Daoy (cell line): ENCODE measurements around the gene CCP110. TPM values are rescaled to one million over a fixed set of nuclear protein-coding genes. Genes with fewer than 3 reads are reported as not detected.
A peak's percentile ranks its signal among the peaks of the same experiment; 100 is the strongest.

Source experiments
- DNase-seq: peaks from one replicate; pipeline ENCODE4 v3.0.0-alpha.2; 2015; ENCODE audit warnings: low read depth
- total RNA-seq: library from RNA; depleted of rRNA; stranded (reverse); fragments of >200 nt; shearing (Covaris generic); gene quantifications from 2 replicates; pipeline ENCODE4 v1.2.3, GENCODE V29; 2014

Gene CCP110
- total RNA-seq, 1 experiment from 2014 or later = 14.2 TPM

DNA sequence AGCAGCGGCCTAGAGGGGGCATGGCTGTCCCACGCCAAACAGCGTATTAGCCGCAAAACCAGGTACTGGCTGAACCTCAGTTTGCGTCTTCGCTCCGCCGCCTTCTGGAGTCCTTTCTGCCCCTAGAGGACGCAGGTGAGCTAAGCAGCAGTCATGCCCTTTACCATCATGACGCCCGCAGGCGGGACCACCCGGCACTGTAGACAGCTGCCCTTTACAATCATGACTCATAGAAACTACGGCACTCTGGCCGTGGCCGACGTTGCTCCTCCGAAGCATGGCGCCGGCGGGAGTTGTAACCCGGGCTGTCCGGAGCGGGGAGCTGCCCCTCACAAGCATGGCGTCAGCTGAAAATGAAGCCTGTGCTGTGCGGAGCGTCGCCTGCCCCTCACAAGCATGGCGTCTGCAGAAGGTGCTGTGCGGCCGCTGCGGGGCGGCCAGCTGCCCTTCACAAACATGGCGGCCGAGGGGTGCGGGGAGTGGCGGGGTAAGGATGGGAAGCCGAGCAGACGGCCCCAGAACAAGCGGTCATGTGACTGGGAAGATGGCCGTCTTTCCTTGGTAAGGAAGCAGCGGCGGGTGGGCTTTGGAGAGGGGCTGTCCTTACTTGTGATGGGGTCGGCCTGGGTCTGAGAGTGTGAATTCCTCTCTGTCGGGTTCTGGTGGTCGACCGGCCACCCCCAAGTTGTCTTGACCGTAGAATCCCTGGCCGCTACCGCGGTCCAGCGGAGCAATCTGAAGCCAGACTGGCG lies 31.6 kb downstream of the CCP110 start, which contains the start of gene VPS35L:
Gene VPS35L, plus strand, starts transcription at position 518 of the 752 bp plus-strand sequence. Its CDS starts 27 bp downstream, at position 545.
- DNase-seq = peak; percentile 99

DNA sequence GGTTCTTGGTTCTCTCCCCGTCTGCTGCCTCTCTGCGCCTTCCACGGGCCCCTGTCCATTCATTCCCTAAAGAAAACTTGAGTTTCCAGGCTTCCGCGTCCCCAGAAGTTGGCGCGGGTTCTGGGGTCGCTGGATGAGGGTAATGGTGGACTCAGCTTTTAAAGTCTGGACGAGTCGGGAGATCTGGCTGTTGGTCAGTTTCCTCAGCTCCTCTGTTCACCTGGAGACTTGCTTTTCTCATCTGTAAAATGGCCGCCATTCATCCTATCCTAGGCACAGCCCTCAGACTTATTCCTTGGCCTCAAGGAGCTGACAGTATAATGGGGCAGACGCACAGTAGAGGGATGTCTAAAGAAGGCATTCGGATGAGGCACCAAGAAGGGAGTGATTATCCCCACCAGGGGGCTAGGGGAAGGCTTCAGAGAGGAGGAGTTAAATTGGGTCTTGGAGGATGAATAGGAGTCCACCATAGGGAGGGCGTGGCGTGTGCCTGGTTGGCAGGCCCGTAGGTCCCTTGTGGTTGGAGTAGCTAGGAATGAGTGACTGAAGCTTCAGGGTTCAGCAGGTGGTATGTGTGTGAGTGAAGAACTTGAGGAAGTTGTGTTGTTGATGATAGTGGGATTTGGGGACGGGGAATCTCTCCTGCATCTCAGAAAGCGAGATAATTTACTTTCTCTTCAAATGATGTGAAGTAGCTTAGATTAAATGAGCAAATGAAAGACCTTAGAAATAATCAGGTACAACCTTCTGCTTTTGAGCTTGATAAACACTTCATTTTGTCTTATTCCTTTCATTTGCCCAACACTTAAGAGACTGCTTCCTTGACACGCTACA lies 32.4 kb downstream of the CCP110 start:
- DNase-seq = peak; percentile 88

DNA sequence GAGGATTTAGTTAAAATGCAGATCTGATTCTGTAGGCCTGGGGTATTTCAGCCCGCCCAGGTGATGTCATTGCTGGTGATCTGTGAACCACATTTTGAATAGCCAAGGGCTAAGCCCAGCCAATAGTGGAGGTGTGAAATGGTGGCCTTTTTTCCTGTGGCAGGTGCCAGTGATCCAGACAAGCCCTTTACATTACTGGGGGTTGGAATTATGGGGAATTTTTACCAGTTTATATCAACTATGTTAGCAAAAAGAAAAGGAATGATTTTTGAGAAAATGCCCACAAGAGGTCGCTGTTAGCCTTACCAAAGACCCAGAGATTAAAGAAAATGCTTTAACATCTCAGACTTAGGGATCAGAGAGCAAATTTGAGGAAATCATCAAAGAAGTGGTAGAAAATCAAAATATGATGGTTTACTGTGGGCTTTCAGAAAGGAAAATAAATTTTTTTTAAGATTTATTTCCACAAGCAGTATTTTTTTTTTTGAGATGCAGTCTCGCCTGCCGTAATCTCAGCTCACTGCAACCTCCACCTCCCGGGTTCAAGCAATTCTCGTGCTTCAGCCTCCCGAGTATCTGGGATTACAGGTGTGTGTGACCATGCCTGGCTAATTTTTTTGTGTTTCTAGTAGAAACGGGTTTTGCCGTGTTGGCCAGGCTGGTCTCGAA lies 35.6 kb downstream of the CCP110 start:
- DNase-seq = peak; percentile 40

DNA sequence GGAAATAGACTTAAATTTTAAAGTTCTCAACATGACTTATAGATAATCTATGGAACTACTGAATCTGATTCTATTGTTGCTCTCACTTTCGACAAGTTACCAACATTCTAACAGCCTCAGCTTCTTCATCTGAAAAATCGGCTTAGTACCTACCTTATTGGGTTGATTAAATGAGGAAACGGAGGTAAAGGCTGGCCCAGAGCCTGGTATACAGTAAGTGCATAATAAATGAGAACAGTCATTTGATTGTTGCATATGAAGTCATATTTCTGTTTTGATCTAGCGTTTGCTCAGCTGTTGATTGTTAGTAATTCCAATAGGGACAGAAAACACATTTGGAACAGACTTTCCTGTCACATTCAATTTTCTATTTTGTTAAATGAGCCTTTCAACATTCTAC lies 36.3 kb downstream of the CCP110 start:
- DNase-seq = no peak

DNA sequence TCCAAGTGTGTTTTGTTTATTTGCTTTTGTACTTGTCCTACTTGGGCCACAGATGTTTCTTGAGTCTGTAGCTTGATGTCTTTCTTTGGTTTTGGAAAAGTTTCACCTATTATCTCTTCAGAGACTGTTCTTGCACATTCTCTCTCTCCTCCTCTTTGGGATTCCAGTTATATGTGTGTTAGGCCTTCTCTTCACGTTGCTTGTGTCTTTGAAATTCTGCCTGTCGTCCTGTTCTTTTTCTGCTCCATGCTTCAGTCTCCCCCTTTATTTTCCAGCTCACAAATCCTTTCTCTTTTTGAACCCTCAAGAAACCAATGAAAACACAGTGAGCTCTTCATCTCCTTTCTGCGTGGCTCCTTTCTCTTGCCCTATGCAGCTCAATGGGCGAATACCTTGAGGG lies 39.6 kb downstream of the CCP110 start:
- DNase-seq = no peak

DNA sequence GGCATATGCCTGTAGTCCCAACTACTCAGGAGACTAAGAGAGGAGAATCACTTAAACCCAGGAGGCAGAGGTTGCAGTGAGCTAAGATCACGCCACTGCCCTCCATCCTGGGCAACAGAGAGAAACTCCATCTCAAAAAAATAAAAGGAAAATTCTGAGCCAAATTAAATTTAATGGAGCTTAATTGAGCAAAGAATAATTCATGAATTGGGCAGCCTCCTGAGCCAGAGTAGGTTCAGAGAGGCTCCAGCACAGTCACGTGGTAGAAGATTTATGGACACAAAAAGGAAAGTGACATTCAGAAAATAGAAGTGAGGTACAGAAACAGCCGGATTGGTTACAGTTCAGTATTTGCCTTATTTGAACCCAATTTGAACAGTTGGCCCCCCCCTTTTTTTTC lies 42.6 kb downstream of the CCP110 start:
- no peak for DNase-seq

DNA sequence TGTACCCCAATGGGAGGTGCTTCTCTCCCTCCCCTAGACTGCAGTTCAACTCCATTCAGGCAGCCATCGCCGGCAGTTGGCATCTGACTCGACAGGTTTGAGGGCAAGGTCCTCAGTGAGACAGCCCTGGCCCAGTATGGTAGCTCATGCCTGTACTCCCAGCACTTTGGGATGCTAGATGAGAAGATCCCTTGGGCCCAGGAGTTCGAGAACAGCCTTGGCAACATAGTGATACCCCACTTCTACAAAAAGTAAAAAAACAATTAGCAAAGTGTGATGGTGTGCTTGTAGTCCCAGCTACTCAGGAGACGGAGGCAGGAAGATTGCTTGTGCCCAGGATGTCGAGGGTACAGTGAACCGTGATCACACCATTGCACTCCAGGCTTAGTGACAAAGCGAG lies 43.8 kb downstream of the CCP110 start:
- no peak for DNase-seq

DNA sequence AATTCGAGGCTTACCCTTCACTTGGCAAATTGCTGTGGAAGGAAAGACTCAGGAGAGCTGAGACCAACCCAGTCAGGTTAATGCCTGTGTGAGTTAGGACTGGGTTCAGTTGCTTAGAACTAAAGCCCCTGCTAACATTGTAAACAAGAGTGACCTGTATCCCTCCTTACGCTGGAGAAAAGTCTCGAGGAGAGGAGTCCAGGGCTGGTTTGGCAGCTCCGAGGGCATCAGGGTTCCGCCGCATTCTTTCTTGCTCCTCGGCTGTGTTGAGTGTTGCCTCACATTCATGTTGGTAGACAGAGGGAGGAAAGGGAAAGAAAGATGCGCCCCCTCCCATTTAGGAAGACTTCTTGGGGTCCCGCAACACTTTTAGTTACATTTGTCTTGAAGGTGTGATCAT lies 50.3 kb downstream of the CCP110 start:
- no peak for DNase-seq

DNA sequence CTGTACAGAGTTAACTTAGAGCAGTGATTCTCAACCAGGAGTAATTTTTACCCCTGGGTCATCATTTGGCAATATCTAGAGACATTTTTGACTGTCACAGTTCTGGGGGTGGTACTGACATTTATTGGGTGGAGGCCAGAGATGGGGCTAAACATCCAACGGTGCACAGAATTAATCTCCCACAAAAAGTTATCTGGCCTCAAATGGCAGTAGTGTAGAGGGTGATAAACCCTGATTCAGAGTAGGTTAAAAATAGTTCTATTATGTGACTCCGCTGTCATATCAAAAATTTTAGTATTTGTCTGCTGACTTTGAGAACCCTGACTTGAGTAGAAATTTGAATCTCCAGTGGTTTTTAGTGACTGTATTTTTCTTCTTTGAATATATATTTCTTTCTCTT lies 50.9 kb downstream of the CCP110 start:
- DNase-seq = no peak

DNA sequence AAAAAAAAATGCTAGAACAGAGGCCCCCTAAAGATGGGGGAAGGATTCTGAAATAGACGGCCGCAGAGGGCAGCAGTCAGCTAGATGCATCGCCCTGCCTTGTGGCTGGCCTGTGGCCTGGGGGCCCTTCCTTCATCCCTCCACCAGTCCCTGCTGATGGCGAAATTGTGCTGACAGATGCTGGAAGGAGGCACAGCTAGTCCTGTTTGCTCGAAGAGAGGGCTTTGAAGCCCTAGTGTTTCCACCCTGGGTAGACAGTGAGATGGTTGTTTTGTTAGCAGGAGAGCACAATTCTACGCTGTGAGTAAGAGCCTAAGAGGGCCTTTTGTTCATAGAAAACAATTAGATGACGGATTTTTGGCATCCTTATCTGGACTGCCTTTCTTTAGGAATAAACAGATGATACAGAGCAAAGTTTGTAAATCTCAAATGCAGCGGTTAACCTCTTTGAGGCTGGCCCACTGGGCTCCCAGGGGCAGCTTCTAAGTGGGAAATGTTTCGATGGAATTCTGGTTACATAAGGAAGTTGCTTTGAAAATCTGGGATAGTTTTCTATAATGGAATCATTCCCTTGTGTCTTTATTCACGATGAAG lies 54.7 kb downstream of the CCP110 start:
- no peak for DNase-seq

DNA sequence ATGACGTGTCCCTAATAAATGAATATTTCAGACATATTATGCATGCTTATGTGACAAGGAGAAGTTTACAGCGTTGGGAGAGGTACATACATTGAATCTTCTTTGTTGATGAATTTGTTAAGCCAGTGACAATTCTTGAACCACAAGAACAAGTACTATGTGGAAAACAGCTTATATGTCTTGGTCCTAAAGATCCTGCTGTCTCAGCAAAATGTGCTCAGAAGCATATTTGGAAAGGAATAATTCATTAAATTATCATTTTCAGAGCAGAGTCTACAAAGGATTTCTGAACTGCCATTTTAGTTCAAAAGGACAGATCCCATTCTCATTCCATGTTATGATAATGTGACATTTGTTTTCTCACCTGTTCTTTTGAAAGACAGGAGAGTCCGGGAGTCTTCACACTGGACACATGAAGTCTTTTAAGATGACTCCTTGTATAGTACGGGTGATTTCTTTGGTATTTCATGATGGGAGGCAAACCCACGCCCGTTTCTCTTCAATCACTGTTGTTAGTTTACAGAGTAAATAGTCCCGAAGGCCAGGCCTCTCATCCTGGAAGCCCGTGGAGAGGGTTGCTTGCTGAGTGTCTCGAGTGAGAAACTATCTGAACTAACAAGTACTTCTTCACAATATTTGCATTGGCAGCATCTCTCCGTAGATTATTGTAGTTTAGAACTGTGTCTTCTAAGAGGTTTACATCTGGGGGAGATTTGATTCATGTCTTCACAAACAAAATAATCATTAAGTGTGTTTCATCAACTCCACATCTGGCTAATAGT lies 58.5 kb downstream of the CCP110 start:
- DNase-seq = no peak

DNA sequence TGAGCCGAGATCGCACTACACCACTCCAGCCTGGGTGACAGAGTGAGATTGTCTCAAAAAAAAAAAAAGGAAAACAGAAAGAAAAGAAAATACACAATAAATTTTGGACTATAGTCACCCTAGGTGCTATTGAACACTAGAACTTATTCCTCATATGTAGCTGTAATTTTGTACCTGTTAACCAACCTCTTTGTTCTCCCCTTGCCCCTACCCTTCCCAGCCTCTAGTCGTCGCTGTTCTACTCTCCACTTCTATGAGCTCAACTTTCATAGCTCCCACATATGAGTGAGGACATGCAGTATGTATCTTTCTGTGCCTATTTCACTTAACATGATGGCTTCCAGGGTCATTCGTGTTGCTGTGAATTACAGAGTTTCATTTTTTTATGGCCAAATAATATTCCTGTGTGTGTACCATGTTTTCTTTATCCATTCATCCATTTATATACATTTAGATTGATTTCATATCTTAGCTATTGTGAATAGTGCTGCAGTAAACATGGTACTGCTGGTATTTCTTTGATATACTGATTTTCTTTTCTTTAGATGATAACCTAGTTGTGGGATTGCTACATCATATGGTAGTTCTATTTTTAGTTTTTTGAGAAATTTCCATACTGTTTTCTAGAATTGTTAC lies 60.0 kb downstream of the CCP110 start:
- DNase-seq = peak; percentile 47

DNA sequence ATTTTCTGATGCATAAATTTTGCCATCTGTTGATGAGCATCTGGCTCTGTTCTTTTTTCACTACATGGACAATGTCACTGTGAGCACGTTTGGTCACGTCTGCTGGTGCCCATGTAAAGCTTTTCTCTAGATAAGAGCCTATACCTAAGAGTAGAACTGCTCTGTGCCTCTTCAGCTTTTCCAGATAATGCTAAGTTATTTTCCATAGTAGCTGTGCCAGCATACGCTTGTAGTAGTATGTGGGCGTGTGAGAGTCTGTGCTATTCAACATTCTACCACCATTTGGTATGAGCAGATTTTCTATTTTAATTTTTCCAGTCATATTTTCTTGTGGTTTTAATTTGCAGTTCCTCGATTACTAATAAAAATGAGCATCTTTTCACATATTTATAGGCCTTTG lies 64.9 kb downstream of the CCP110 start:
- no peak for DNase-seq

DNA sequence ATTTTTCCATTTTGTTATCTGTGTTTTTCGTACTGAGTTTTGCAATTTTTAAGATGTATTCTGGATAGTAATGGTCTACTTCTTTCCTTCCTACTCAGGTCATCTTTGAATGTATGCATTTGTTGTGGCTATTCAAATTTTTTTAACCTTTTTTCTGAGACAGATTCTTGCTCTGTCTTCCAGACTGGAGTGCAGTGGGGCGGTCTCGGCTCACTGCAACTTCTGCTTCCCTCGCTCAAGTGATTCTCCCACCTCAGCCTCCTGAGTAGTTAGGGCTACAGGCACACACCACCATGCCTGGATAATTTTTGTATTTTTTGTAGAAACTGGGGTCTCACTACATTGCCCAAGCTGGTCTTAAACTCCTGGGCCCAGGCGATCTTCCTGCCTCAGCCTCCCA lies 65.4 kb downstream of the CCP110 start:
- DNase-seq = no peak

DNA sequence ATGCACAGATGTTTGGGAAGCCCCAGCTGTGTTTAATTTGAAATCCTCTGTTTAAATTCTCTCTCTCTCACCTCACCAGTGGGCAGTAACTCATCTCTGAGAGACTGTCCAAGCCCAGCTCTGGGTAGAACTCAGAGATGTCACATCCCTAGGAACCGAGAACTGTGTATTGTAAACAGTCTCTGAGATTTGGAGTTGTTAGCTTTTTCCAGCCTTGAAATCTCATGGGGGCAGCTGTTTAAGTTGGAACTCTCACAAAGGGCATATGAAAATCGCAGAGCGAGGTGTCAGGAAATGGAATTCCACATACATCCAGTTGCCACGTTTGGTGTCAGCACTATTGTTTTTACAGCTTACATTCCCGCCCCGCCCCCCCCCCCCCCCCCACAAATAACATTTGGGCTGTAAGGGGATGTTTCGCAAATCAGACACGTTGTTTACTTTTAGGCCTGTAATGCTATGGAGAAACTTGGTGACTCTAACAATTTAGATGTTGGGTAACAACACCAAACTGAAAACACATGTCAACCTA lies 66.1 kb downstream of the CCP110 start:
- no peak for DNase-seq

DNA sequence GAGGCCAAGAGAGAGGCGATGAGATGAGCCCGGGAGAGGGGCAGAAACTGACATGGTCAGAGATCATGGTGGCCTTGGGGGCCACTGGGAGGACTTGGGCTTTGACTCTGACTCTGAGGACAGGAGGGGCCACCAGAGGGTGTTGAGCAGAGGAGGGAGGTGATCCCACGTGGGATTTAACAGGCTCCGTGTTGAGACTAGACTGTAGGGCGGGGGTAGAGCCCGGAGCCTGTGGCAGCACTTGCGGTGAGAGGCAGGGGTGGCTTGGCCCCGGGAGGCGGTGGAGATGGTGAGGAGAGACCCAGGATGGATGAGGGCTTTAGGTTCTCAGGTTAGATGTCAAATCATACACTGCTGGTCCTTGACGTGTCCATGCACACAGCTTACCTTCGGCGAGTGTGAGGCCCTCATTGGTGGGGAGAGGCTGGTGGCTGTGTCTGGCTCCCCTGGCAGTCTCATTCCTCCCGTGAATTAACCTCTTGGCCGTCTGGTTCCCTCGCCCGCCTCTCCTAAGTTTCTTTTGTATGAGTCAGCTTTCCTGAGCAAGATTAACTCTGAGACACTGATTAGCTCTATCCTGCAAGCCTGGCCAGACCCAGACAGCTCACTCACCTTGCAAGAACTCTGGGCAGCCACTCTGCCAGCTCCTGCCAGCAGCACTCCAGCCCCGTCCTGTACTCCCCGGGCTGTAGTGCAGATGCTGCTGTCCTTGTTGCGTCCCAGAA lies 71.5 kb downstream of the CCP110 start:
- peak; percentile 66 for DNase-seq

DNA sequence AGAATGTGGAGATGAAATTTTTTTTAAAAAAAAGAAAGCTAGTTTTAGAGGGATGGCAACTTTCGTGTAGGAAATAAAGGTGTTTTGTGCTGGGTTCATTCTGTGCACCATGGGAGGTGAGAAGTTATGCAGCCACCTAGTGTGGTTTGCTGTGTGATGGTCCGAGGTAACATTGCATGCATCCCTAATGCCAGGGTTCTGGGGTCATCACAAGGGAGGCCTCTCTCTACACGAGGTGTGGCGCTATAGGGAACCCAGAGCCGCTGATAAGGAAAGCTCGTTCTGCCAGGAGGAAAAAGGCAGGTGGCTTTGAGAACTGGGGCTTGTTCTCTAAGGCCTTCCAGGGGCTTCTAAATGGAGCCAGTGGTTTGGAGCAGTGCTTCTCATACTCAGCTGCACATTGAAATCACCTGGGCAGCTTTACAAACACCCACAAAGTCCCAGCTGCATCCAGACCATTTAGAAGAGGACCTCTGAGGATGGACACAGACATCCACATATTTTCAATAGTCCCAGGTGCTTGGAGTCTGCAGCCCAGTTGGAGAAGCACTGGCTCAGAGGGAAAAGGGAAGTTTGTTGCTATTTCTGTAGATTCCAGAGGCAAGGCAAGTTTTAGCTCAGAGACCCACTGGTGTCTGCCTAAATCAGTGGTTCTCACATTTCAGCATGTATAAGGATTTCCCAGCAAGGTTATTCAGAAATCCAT lies 75.2 kb downstream of the CCP110 start:
- no peak for DNase-seq

DNA sequence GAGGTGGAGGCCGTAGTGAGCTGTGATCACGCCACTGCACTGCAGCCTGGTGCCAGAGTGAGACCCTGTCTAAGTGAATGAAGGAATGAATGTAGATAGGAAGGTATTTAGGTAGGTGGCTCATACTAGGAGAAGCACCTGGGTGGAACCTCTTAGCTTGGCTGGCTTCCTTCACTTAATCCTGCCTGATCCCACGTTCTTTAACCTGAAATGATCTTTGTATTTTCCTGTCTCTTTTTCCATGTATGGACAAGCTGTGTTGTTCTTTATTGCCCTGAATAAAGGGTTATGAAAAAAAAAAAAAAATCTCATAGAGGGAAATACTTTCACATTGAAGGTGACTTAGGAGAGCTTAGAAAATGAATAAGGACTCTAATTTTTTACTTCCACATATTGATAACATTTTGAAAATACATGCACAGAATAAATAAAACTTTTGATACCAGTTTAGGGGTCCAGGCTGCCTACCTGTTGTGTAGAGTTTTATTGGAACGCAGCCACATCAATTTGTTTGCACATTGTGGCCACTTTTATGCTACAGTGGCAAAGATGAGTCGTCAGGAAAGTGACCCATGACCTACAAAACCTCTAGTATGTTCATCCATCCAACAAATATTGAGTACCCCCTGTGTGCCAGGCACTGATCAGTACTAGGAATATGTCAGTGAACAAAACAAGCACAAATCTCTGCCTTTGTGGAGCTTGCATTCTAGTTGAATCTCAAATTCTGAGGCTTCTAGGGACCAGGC lies 76.4 kb downstream of the CCP110 start:
- DNase-seq = no peak
